GM12878 (cell line): ENCODE data around the gene OTOG. TPM values are rescaled to one million over a fixed set of nuclear protein-coding genes. Genes with fewer than 3 reads are reported as not detected.

Source experiments
- ATAC-seq: fragments of 200-7000 bp; cut with Tn5 transposase; 3 replicates; pipeline ENCODE4 v1.9.1; 2020; ENCODE audit warnings: mild to moderate bottlenecking, moderate library complexity
- BruUV-seq: library from RNA; stranded (reverse); fragments of 400-500 nt; replicated peaks from 2 replicates; lab custom pipeline; 2021; lab: Mats Ljungman, UMichigan
- CTCF ChIA-PET: fragments of 300-600 bp; sonication (Branson Sonifier 250); formaldehyde crosslinking; extraction: SDS; loops from one replicate; lab custom pipeline; 2021; ENCODE audit warnings: inconsistent platforms; lab: Yijun Ruan, JAX
- POLR2A ChIA-PET: fragments of 350-600 bp; formaldehyde crosslinking; extraction: SDS; loops from one replicate; lab custom pipeline; 2021; ENCODE audit warnings: inconsistent platforms; lab: Charles Lee
- RAD21 ChIA-PET: fragments of 300-600 bp; sonication (Branson Sonifier 250); formaldehyde crosslinking; loops from one replicate; lab custom pipeline; 2023; ENCODE audit warnings: antibody characterized with exemption; ENCODE audit not compliant: unreplicated experiment; lab: Charles Lee
- SMC1A ChIA-PET: fragments of 300-600 bp; sonication (Branson Sonifier 250); formaldehyde crosslinking; loops from one replicate; lab custom pipeline; 2023; ENCODE audit not compliant: unreplicated experiment, uncharacterized antibody; lab: Charles Lee
- DNase-seq: peaks from one replicate; pipeline ENCODE4 v3.0.0-alpha.2; 2011; ENCODE audit warnings: low read depth, low spot score
- FAIRE-seq: peaks from 3 replicates; lab custom pipeline; 2011; peaks lifted over from hg19 to GRCh38; lab: Jason Lieb, UNC
- H2AFZ ChIP-seq: 2 replicates; pipeline ENCODE4 v1.6.0; 2011; ENCODE audit warnings: low read depth, low read length, control low read depth; ENCODE audit not compliant: control insufficient read depth
- H3K27ac ChIP-seq: 2 replicates; pipeline ENCODE4 v1.5.1; 2011; ENCODE audit warnings: control low read depth; ENCODE audit not compliant: control insufficient read depth, insufficient read depth
- H3K27me3 ChIP-seq, 2 experiments: replicated peaks in 1 of 2; 2 replicates each; pipeline versions ENCODE4 v1.6.0 to v1.6.1; 2011; ENCODE audit warnings: low read length in 1 of 2; ENCODE audit not compliant: control insufficient read depth in 2 of 2, insufficient read depth in 2 of 2
- H3K36me3 ChIP-seq, 2 experiments: 2 replicates each; pipeline ENCODE4 v1.5.1; 2011; ENCODE audit warnings: low read length in 1 of 2; ENCODE audit not compliant: control insufficient read depth in 2 of 2, insufficient read depth in 2 of 2
- H3K4me1 ChIP-seq: 2 replicates; pipeline ENCODE4 v1.6.1; 2011; ENCODE audit warnings: mild to moderate bottlenecking, low read length, moderate library complexity, mixed read lengths; ENCODE audit not compliant: control insufficient read depth, insufficient read depth
- H3K4me2 ChIP-seq: 2 replicates; pipeline ENCODE4 v1.6.0; 2011; ENCODE audit warnings: control low read depth; ENCODE audit not compliant: control insufficient read depth, insufficient read depth
- H3K4me3 ChIP-seq: fragments of 200-600 bp; sonication (generic); 2 replicates; pipeline ENCODE4 v1.5.1; 2016
- H3K79me2 ChIP-seq: 2 replicates; pipeline ENCODE4 v1.6.0; 2011; ENCODE audit warnings: low read length; ENCODE audit not compliant: control insufficient read depth, insufficient read depth
- H3K9ac ChIP-seq: 2 replicates; pipeline ENCODE4 v1.8.0; 2011; ENCODE audit warnings: low read length, control low read depth, mixed read lengths; ENCODE audit not compliant: control insufficient read depth, insufficient read depth
- H3K9me3 ChIP-seq: replicated peaks from 3 replicates; pipeline ENCODE4 v1.5.1; 2011; ENCODE audit warnings: mild to moderate bottlenecking, low read length; ENCODE audit not compliant: control insufficient read depth, insufficient read depth
- H4K20me1 ChIP-seq: 2 replicates; pipeline ENCODE4 v1.6.0; 2011; ENCODE audit not compliant: control insufficient read depth, insufficient read depth
- CREM ChIP-seq: IDR thresholded peaks from 2 replicates; pipeline ENCODE4 v1.6.1; 2014; ENCODE audit warnings: antibody characterized with exemption, low read depth
- KDM1A ChIP-seq: fragments of 200-600 bp; sonication (generic); IDR thresholded peaks from 2 replicates; pipeline ENCODE4 v1.6.1; 2016; ENCODE audit warnings: borderline replicate concordance
- MEF2A ChIP-seq: IDR thresholded peaks from 2 replicates; pipeline ENCODE4 v1.6.1; 2011; ENCODE audit warnings: low read depth, mild to moderate bottlenecking, low read length, moderate library complexity; ENCODE audit not compliant: insufficient read depth
- NR2F1 ChIP-seq: fragments of 450-650 bp; conservative IDR thresholded peaks from 2 replicates; pipeline ENCODE4 v1.6.1; 2017; ENCODE audit warnings: mild to moderate bottlenecking
- RFX5 ChIP-seq: IDR thresholded peaks from 2 replicates; pipeline ENCODE4 v1.6.1; 2011; ENCODE audit warnings: low read depth, low read length, improper control_type of control experiment
- ZSCAN29 ChIP-seq: fragments of 450-650 bp; IDR thresholded peaks from 2 replicates; pipeline ENCODE4 v1.6.1; 2017; ENCODE audit warnings: mild to moderate bottlenecking, moderate library complexity
- ZZZ3 ChIP-seq: IDR thresholded peaks from 2 replicates; pipeline ENCODE4 v1.6.1; 2011; ENCODE audit warnings: low read depth; ENCODE audit not compliant: control insufficient read depth, insufficient read length
- WGBS: methylation state at CpG from one replicate; pipeline ENCODE4 v1.1.6; 2016; ENCODE audit warnings: low lambda C conversion rate; ENCODE audit not compliant: insufficient replicate concordance, insufficient coverage; ENCODE audit errors: missing lambda C conversion rate; 5-methylcytosine and 5-hydroxymethylcytosine counted together
- in situ Hi-C: fragments of 300-500 bp; cut with MboI; formaldehyde crosslinking; loops from 9 replicates; pipeline ENCODE4 v1.14.3; 2018; ENCODE audit warnings: mixed read lengths
- intact Hi-C: fragments of 100-400 bp; cut with micrococcal nuclease; formaldehyde crosslinking; loops from one replicate; pipeline ENCODE4 v1.14.2; 2022; ENCODE audit not compliant: unreplicated experiment
- polyA plus RNA-seq, 11 experiments: library from polyadenylated mRNA; depleted of rRNA in 4 of 11; unstranded in 6 of 11; stranded (reverse) in 5 of 11; fragments of >200 nt; fragmentation: Nextera tagmentation in 4 of 11; fragmentation: Illumina TruSeq in 1 of 11; extraction: Ambion mirVana in 4 of 11; extraction: Trizol in 1 of 11; gene quantifications; 1 replicate in 1 of 11; 2 replicates in 10 of 11; pipeline versions ENCODE4 v1.2.1 to v1.2.3, GENCODE V29; 2011 to 2016; ENCODE audit warnings: inconsistent platforms in 2 of 11, missing spikeins in 2 of 11, low read depth in 1 of 11
- total RNA-seq, 4 experiments: library from RNA; depleted of rRNA in 3 of 4; stranded (reverse); fragments of >200 nt in 3 of 4; fragmentation: Illumina TruSeq in 1 of 4; extraction: Trizol in 1 of 4; gene quantifications; 2 replicates each; pipeline versions ENCODE4 v1.2.1 to v1.2.3, GENCODE V29; 2013 to 2021
- TF ChIP-seq, protein P1 (sequence below): fragments of 450-650 bp; IDR thresholded peaks from 2 replicates; pipeline ENCODE4 v1.6.1; 2016; ENCODE audit warnings: mild to moderate bottlenecking, moderate library complexity, borderline replicate concordance
- TF ChIP-seq, protein P2 (sequence below): fragments of 450-650 bp; IDR thresholded peaks from 2 replicates; pipeline ENCODE4 v1.6.1; 2017; ENCODE audit warnings: low read depth, mild to moderate bottlenecking, moderate library complexity
- TF ChIP-seq, protein P3 (sequence below): IDR thresholded peaks from 2 replicates; pipeline ENCODE4 v1.6.1; 2012; ENCODE audit warnings: low read depth, low read length, improper control_type of control experiment

Gene OTOG
- total and polyA plus RNA-seq, 10 of the 15 experiments (the other 5 are each of a cell fraction or from before 2014, with no cell fraction given), result not detected

DNA sequence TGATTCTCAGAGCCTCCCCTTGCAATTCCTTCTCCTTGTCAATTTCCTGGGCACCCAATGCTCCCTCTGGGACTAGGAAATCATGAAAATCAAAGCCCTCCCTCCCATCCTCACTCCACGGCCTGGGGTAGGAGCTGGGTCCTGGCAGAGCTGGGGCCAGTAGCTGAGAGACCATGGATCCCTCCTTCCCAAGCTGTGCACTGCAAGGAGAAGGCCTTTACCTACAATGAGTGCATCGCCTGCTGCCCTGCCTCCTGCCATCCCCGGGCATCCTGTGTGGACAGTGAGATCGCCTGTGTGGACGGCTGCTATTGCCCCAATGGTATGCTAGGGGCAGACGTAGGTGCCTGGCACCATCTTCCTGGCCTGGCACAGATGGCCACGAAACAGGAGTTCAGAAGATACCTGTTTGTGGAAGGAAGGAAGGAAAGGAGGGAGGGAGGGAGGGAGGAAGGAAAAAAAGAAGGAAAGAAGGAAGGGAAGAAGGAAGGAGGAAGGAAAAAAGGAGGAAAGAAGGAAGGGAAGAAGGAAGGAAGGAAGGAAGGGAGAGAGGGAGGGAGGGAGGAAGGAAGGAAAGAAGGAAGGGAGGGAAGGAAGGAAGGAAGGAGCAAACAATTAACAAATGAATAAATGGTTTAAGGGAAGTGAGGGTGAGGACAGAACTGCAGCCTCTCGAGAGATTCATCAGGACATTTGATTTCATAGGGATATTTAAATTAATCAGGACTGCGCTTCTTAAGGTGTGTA, 12.5 kb downstream of the OTOG start (continued):
- TF ChIP-seq, protein P1, sequence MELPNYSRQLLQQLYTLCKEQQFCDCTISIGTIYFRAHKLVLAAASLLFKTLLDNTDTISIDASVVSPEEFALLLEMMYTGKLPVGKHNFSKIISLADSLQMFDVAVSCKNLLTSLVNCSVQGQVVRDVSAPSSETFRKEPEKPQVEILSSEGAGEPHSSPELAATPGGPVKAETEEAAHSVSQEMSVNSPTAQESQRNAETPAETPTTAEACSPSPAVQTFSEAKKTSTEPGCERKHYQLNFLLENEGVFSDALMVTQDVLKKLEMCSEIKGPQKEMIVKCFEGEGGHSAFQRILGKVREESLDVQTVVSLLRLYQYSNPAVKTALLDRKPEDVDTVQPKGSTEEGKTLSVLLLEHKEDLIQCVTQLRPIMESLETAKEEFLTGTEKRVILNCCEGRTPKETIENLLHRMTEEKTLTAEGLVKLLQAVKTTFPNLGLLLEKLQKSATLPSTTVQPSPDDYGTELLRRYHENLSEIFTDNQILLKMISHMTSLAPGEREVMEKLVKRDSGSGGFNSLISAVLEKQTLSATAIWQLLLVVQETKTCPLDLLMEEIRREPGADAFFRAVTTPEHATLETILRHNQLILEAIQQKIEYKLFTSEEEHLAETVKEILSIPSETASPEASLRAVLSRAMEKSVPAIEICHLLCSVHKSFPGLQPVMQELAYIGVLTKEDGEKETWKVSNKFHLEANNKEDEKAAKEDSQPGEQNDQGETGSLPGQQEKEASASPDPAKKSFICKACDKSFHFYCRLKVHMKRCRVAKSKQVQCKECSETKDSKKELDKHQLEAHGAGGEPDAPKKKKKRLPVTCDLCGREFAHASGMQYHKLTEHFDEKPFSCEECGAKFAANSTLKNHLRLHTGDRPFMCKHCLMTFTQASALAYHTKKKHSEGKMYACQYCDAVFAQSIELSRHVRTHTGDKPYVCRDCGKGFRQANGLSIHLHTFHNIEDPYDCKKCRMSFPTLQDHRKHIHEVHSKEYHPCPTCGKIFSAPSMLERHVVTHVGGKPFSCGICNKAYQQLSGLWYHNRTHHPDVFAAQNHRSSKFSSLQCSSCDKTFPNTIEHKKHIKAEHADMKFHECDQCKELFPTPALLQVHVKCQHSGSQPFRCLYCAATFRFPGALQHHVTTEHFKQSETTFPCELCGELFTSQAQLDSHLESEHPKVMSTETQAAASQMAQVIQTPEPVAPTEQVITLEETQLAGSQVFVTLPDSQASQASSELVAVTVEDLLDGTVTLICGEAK, result no peak
- TF ChIP-seq KDM1A (no peak), NR2F1 (no peak), RFX5 (no peak)

DNA sequence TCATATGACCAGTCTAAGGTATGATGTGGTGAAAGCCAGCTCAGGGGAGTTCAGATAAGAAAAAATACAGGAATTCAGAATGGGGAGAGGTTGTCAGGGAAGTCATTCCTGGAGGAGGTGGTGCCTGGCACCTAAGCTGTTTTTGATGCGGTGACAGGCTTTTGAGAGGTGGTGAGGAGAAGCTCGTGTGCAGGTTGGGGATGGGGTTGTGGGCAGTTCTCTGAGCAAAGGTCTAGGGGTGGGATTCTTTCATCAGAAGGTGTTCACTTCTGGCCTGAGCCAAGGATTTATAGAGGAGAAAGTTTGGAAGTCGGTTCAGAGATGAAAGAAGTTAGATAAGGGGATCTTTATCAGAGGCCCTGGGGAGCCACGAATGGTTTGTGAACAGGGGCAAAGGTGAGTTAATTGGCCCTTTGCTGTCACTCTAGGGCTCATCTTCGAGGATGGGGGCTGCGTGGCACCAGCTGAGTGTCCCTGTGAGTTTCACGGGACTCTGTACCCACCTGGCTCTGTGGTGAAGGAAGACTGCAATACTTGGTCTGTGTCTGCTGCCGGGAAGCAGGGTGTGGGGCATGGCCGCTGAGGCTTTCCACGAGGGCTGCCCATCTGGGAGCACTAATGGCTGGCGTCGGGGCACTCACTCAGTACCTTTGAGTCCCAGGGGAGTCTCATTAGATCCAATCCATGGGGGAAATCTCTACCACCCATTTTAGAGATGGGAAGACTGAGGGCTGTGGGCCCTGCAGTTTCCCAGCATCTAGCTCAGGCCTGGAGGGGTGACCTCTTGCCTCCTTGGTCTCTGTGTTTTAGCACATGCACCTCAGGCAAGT, 13.4 kb downstream of the OTOG start:
- intact Hi-C loops, result no loop called here
- POLR2A ChIA-PET, result no interaction called here
- no TSS peak for BruUV-seq
- ATAC-seq, result no peak
- FAIRE-seq, result no peak
- Histone ChIP-seq H3K9ac (no peak overlapping the region), H3K36me3 (no peaks in the 10 kb centered on the region), H3K27me3 (peaks cover 0 to 1% of the 10 kb centered on the region in 2 experiments; a peak in 1 of 4 replicates), H3K27ac (no peak overlapping the region), H3K4me1 (no peaks in the 10 kb centered on the region), H3K4me2 (no peak overlapping the region), H2AFZ (no peak overlapping the region), H3K4me3 (no peak overlapping the region), H4K20me1 (no peaks in the 10 kb centered on the region), H3K79me2 (no peaks in the 10 kb centered on the region), H3K9me3 (no peaks in the 10 kb centered on the region)
- WGBS, result 37% methylated on average over 12 of the region's 12 CpGs
- DNase-seq, result no peak
- CTCF ChIA-PET, result no interaction called here
- SMC1A ChIA-PET, result no interaction called here
- in situ Hi-C loops, result no loop called here
- RAD21 ChIA-PET, result no interaction called here
- TF ChIP-seq MEF2A, result no peak
- no peak for TF ChIP-seq CREM
- TF ChIP-seq, protein P2, sequence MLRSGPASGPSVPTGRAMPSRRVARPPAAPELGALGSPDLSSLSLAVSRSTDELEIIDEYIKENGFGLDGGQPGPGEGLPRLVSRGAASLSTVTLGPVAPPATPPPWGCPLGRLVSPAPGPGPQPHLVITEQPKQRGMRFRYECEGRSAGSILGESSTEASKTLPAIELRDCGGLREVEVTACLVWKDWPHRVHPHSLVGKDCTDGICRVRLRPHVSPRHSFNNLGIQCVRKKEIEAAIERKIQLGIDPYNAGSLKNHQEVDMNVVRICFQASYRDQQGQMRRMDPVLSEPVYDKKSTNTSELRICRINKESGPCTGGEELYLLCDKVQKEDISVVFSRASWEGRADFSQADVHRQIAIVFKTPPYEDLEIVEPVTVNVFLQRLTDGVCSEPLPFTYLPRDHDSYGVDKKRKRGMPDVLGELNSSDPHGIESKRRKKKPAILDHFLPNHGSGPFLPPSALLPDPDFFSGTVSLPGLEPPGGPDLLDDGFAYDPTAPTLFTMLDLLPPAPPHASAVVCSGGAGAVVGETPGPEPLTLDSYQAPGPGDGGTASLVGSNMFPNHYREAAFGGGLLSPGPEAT, result no peak
- TF ChIP-seq, protein P3, sequence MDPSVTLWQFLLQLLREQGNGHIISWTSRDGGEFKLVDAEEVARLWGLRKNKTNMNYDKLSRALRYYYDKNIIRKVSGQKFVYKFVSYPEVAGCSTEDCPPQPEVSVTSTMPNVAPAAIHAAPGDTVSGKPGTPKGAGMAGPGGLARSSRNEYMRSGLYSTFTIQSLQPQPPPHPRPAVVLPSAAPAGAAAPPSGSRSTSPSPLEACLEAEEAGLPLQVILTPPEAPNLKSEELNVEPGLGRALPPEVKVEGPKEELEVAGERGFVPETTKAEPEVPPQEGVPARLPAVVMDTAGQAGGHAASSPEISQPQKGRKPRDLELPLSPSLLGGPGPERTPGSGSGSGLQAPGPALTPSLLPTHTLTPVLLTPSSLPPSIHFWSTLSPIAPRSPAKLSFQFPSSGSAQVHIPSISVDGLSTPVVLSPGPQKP, result no peak
- TF ChIP-seq ZSCAN29, result no peak
- TF ChIP-seq ZZZ3, result no peak
